ENCODE results near the gene MANEA.
"Not testable (repeated sequence)": the region's sequence is repeated elsewhere in the genome, so short reads cannot be mapped to it uniquely, and the experiment has no call there.

The MANEA gene

GRCh38 chr6:95577304-95578105 is at the start of gene MANEA:
TSS of gene MANEA (plus strand) at chr6:95577535. CDS start at chr6:95586440, 8,905 bp downstream.
- DNase-seq (ENCODE audit: low read depth): peak; percentile 83

- DNase-seq (ENCODE audit: low read depth): no peak
Measured at GRCh38 chr6:95529762-95530161, 47.6 kb upstream of the MANEA start.

GRCh38 chr6:95530176-95530819 is 47.0 kb upstream of the MANEA start:
- no peak for DNase-seq (ENCODE audit: low read depth)

GRCh38 chr6:95543798-95544197 is 33.5 kb upstream of the MANEA start:
- no peak for DNase-seq (ENCODE audit: low read depth)

GRCh38 chr6:95544517-95545225 is 32.7 kb upstream of the MANEA start:
- DNase-seq (ENCODE audit: low read depth): no peak

- no peak for DNase-seq (ENCODE audit: low read depth)
Measured at GRCh38 chr6:95545226-95545625, 32.1 kb upstream of the MANEA start.

- DNase-seq (ENCODE audit: low read depth): no peak
Measured at GRCh38 chr6:95545686-95546085, 31.6 kb upstream of the MANEA start.

- DNase-seq (ENCODE audit: low read depth): no peak
Measured at GRCh38 chr6:95546148-95546547, 31.2 kb upstream of the MANEA start.

- no peak for DNase-seq (ENCODE audit: low read depth)
Measured at GRCh38 chr6:95547043-95547442, 30.3 kb upstream of the MANEA start.

- no peak for DNase-seq (ENCODE audit: low read depth)
Measured at GRCh38 chr6:95548188-95548786, 29.0 kb upstream of the MANEA start.

- no peak for DNase-seq (ENCODE audit: low read depth)
Measured at GRCh38 chr6:95551678-95552324, 25.5 kb upstream of the MANEA start.

- no peak for DNase-seq (ENCODE audit: low read depth)
Measured at GRCh38 chr6:95553880-95554279, 23.5 kb upstream of the MANEA start.

GRCh38 chr6:95560956-95561355 is 16.4 kb upstream of the MANEA start:
- not testable (repeated sequence) for DNase-seq (ENCODE audit: low read depth)

GRCh38 chr6:95569560-95569959 is 7.8 kb upstream of the MANEA start:
- DNase-seq (ENCODE audit: low read depth): no peak

GRCh38 chr6:95572098-95572497 is 5.2 kb upstream of the MANEA start:
- DNase-seq (ENCODE audit: low read depth): no peak

- DNase-seq (ENCODE audit: low read depth): peak; percentile 80
Measured at GRCh38 chr6:95574811-95575210, 2.5 kb upstream of the MANEA start.

- peak; percentile 21 for DNase-seq (ENCODE audit: low read depth)
Measured at GRCh38 chr6:95576218-95576997, 927 bp upstream of the MANEA start.

GRCh38 chr6:95576998-95577303 is 384 bp upstream of the MANEA start:
- no peak for DNase-seq (ENCODE audit: low read depth)

- peak; percentile 5 for DNase-seq (ENCODE audit: low read depth)
Measured at GRCh38 chr6:95578106-95578410, 723 bp downstream of the MANEA start.

- DNase-seq (ENCODE audit: low read depth): peak; percentile 21
Measured at GRCh38 chr6:95581073-95581472, 3.7 kb downstream of the MANEA start.

GRCh38 chr6:95584226-95584625 is 6.9 kb downstream of the MANEA start:
- DNase-seq (ENCODE audit: low read depth): not testable (repeated sequence)

GRCh38 chr6:95587989-95588388 is 10.7 kb downstream of the MANEA start:
- no peak for DNase-seq (ENCODE audit: low read depth)

Data from iris pigment epithelial cell (primary cell).